Fibroblast of lung (primary cell): ENCODE measurements around the gene MYDGF. TPM values are rescaled to one million over a fixed set of nuclear protein-coding genes. Genes with fewer than 3 reads are reported as not detected.

Experiments
- DNase-seq, 2 donors: peaks; one replicate each; pipeline versions ENCODE4 v3.0.0 to v3.0.0-alpha.2; 2010; ENCODE audit warnings: low read depth in 2 of 2
- H2AFZ ChIP-seq: 2 replicates; pipeline ENCODE4 v1.5.1; 2012; ENCODE audit warnings: low read length, control low read depth, inconsistent platforms
- H3K27ac ChIP-seq: 2 replicates; pipeline ENCODE4 v1.5.1; 2011; ENCODE audit warnings: low read length, control low read depth; ENCODE audit not compliant: insufficient read depth
- H3K27me3 ChIP-seq: 2 replicates; pipeline ENCODE4 v1.5.1; 2011; ENCODE audit warnings: mild to moderate bottlenecking, low read length; ENCODE audit not compliant: control insufficient read depth, insufficient read depth
- H3K36me3 ChIP-seq: 2 replicates; pipeline ENCODE4 v1.5.1; 2011; ENCODE audit warnings: low read length; ENCODE audit not compliant: control insufficient read depth, insufficient read depth
- H3K4me1 ChIP-seq: 2 replicates; pipeline ENCODE4 v1.5.1; 2011; ENCODE audit warnings: low read length; ENCODE audit not compliant: control insufficient read depth, insufficient read depth; ENCODE audit errors: extremely low read depth
- H3K4me2 ChIP-seq: 2 replicates; pipeline ENCODE4 v1.5.1; 2011; ENCODE audit warnings: low read length, control low read depth; ENCODE audit not compliant: insufficient read depth; ENCODE audit errors: extremely low read depth
- H3K4me3 ChIP-seq, 4 experiments: fragments of 200-600 bp in 1 of 4; sonication (generic) in 1 of 4; replicated peaks in 1 of 4; 2 replicates each; pipeline ENCODE4 v1.5.1; 2011 to 2016; ENCODE audit warnings: low read length in 4 of 4, low read depth in 3 of 4, mild to moderate bottlenecking in 3 of 4, control low read depth in 2 of 4, inconsistent platforms in 1 of 4, mixed read lengths in 1 of 4; ENCODE audit not compliant: insufficient read depth in 1 of 4; ENCODE audit errors: control extremely low read depth in 1 of 4
- H3K79me2 ChIP-seq: 2 replicates; pipeline ENCODE4 v1.5.1; 2012; ENCODE audit warnings: mild to moderate bottlenecking, low read length, inconsistent platforms; ENCODE audit not compliant: control insufficient read depth, insufficient read depth
- H3K9ac ChIP-seq: 2 replicates; pipeline ENCODE4 v1.5.1; 2011; ENCODE audit warnings: mild to moderate bottlenecking, low read length, control low read depth; ENCODE audit not compliant: insufficient read depth
- H3K9me3 ChIP-seq: 2 replicates; pipeline ENCODE4 v1.5.1; 2012; ENCODE audit warnings: low read depth, low read length; ENCODE audit not compliant: control insufficient read depth, insufficient read depth
- H4K20me1 ChIP-seq: 2 replicates; pipeline ENCODE4 v1.5.1; 2011; ENCODE audit warnings: low read length; ENCODE audit not compliant: control insufficient read depth, insufficient read depth; ENCODE audit errors: extremely low read depth
- EZH2 ChIP-seq: IDR thresholded peaks from 2 replicates; pipeline ENCODE4 v1.5.1; 2012; ENCODE audit warnings: low read length, control low read depth, mild to moderate bottlenecking; ENCODE audit errors: missing control alignments
- polyA minus RNA-seq: library from RNA; depleted of rRNA, polyadenylated mRNA; stranded (reverse); fragments of >200 nt; gene quantifications from 2 replicates; pipeline ENCODE4 v1.2.3, GENCODE V29; 2011; ENCODE audit warnings: low replicate concordance
- polyA plus RNA-seq, 2 donors: library from polyadenylated mRNA; depleted of rRNA in 1 of 2; stranded (reverse) in 1 of 2; unstranded in 1 of 2; fragments of >200 nt; gene quantifications; 2 replicates each; pipeline ENCODE4 v1.2.1, GENCODE V29; 2011 to 2012; ENCODE audit warnings: missing spikeins in 1 of 2
- total RNA-seq: library from RNA; depleted of rRNA; stranded (reverse); fragments of >200 nt; gene quantifications from 2 replicates; pipeline ENCODE4 v1.2.1, GENCODE V29; 2014
- TF ChIP-seq, protein P1 (sequence below), 2 donors: IDR thresholded peaks in 1 of 2; conservative IDR thresholded peaks in 1 of 2; 1 replicate in 1 of 2; 2 replicates in 1 of 2; pipeline ENCODE4 v1.5.1; 2011 to 2012; ENCODE audit warnings: low read length in 2 of 2, control low read depth in 1 of 2, inconsistent platforms in 1 of 2, low read depth in 1 of 2, mild to moderate bottlenecking in 1 of 2

MYDGF gene
- total RNA-seq = 140 and 181 TPM in 2 replicates
- polyA plus RNA-seq = 167 and 190 TPM in 2 replicates
- polyA plus RNA-seq (2012) = 303 and 376 TPM in 2 replicates
- 108 and 137 TPM in 2 replicates for polyA minus RNA-seq

DNA sequence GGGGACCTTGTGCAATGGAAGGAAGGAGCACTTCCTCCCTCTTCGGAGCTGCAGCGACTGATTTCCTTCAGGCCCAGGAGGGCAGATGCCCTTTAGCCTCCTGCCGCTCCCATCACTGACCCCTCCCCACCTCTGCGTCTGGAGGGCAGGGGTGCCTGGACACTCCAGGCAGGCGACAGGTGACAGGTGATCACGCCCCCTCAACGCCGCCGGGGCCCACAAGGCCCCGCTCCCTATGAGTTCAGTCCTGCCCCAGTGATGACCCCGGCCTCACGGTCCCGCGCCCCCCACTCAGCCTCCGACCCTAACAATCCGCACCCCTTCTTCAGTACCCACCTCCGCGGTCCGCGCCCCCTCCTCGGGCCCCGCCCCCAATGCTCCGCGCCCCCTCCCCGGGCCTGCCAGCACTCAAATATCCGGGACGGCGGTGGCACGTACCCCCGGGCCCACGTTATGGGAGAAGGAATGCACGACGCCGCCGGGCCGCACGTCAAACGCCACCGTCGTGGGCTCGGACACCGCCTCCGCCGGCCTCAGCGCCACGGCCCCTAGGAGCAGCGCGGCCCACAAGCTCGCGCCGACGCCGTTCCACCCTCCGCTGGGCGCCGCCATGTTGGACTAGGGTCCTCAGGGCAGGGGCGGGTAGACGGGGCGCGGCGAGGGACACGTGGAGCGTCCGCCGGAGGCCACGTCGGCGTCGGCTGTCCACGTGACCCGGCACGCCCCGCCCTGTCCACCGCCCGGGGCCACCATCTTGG, at the start of gene MYDGF:
Gene MYDGF, minus strand, starts transcription at position 620 of the 758 bp plus-strand sequence. Its CDS starts 8 bp downstream, at position 612.
- Histone ChIP-seq H3K79me2 (peaks cover 19% of the 10 kb centered on the region), H3K4me3 (peak within 1 kb of the TSS; percentile 70 to 94 (median 80)), H2AFZ (peak within 1 kb of the TSS; percentile 76), H4K20me1 (no peaks in the 10 kb centered on the region), H3K4me1 (peaks cover 6% of the 10 kb centered on the region), H3K27ac (peak within 1 kb of the TSS; percentile 68), H3K9me3 (no peaks in the 10 kb centered on the region), H3K36me3 (peaks cover 11% of the 10 kb centered on the region), H3K27me3 (no peaks in the 10 kb centered on the region), H3K9ac (peak within 1 kb of the TSS; percentile 90), H3K4me2 (peak within 1 kb of the TSS; percentile 71)
- DNase-seq = peak; percentile 84 to 89
- TF ChIP-seq, protein P1, sequence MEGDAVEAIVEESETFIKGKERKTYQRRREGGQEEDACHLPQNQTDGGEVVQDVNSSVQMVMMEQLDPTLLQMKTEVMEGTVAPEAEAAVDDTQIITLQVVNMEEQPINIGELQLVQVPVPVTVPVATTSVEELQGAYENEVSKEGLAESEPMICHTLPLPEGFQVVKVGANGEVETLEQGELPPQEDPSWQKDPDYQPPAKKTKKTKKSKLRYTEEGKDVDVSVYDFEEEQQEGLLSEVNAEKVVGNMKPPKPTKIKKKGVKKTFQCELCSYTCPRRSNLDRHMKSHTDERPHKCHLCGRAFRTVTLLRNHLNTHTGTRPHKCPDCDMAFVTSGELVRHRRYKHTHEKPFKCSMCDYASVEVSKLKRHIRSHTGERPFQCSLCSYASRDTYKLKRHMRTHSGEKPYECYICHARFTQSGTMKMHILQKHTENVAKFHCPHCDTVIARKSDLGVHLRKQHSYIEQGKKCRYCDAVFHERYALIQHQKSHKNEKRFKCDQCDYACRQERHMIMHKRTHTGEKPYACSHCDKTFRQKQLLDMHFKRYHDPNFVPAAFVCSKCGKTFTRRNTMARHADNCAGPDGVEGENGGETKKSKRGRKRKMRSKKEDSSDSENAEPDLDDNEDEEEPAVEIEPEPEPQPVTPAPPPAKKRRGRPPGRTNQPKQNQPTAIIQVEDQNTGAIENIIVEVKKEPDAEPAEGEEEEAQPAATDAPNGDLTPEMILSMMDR (conservative IDR thresholded peaks at IDR 0.05 in 1 of 2, IDR thresholded peaks at IDR 0.05 in 1 of 2; ENCODE audit: low read depth in 1 of 2, low read length in 2 of 2) = no peak
- no peak for TF ChIP-seq EZH2

DNA sequence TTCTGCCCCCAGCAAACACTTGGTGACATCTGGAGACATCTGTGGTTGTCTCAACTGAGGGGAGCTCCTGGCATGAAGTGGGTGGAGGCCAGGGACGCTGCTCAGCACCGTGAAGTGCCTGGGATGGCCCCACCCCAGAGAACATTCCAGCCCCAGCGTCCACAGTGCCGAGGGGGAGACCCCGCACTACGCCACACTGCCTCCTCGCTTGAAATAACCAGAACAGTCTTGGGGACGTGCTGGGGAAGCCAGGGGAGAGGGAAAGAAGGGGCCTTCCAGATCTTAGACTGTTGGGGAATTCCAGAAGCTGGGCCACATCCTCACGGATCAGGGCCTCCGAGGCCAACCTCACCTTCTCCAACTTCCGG, 49.3 kb upstream of the MYDGF start:
- no peak overlapping the region for H3K9ac ChIP-seq
- no peaks in the 10 kb centered on the region for H4K20me1 ChIP-seq
- TF ChIP-seq EZH2 = no peak
- TF ChIP-seq, protein P1 (conservative IDR thresholded peaks at IDR 0.05 in 1 of 2, IDR thresholded peaks at IDR 0.05 in 1 of 2; ENCODE audit: low read depth in 1 of 2, low read length in 2 of 2) = no peak
- no peak overlapping the region for H3K4me3 ChIP-seq
- no peaks in the 10 kb centered on the region for H3K27me3 ChIP-seq
- no peak for DNase-seq
- peaks cover 20% of the 10 kb centered on the region for H3K4me1 ChIP-seq
- peaks cover 41% of the 10 kb centered on the region for H3K79me2 ChIP-seq
- H3K4me2 ChIP-seq = no peak overlapping the region
- H3K9me3 ChIP-seq = no peaks in the 10 kb centered on the region
- peaks cover 35% of the 10 kb centered on the region for H3K36me3 ChIP-seq
- H3K27ac ChIP-seq = no peak overlapping the region
- no peak overlapping the region for H2AFZ ChIP-seq

DNA sequence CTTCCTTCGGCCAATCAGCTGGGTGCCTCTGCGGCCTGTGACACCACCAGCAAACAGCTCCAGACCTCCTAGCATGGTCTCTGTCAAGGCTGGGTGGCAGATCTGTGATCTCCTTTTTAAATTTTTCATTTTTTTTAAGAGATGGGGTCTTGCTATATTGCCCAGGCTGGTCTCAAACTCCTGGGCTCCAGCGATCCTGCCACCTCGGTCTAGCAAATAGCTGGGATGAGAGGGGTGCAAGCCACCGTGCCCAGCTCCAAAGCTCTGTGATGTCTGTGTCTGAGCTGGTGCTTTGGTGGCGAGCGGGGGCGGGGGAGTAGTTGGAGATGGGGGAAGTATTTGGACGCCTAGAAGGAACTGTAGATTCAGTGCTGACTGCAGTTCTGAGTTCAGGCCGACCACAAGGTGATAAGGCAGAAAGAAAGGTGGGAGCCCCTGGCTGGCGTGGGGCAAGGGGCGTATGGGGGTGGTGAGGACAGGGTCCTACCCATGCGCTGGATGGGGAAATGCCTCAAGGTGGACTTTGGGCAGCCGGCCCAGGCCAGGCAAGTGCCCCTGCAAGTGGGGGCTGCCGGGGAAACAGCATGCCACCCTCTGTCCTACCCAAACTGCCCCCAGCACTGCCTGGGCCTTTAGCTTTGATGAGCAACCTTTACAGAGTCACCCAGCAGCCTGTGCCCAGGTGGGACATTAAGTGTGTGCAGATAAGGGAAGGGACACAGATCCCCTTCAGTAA, 48.0 kb upstream of the MYDGF start:
- no peaks in the 10 kb centered on the region for H4K20me1 ChIP-seq
- no peaks in the 10 kb centered on the region for H3K27me3 ChIP-seq
- H3K27ac ChIP-seq = peak overlapping the region; percentile 10
- no peaks in the 10 kb centered on the region for H3K9me3 ChIP-seq
- H3K36me3 ChIP-seq = peaks cover 37% of the 10 kb centered on the region
- DNase-seq = no peak
- no peak overlapping the region for H3K4me3 ChIP-seq
- H2AFZ ChIP-seq = no peak overlapping the region
- H3K4me1 ChIP-seq = peaks cover 30% of the 10 kb centered on the region
- H3K4me2 ChIP-seq = no peak overlapping the region
- H3K79me2 ChIP-seq = peaks cover 36% of the 10 kb centered on the region
- TF ChIP-seq EZH2 = no peak
- TF ChIP-seq, protein P1 (conservative IDR thresholded peaks at IDR 0.05 in 1 of 2, IDR thresholded peaks at IDR 0.05 in 1 of 2; ENCODE audit: low read depth in 1 of 2, low read length in 2 of 2) = no peak
- no peak overlapping the region for H3K9ac ChIP-seq
